ENCODE measurements around the gene SH3TC2. TPM values are rescaled to one million over a fixed set of nuclear protein-coding genes. Genes with fewer than 3 reads are reported as not detected.

The SH3TC2 gene
- total RNA-seq: 0.37 and 1.2 TPM in 2 replicates

DNA sequence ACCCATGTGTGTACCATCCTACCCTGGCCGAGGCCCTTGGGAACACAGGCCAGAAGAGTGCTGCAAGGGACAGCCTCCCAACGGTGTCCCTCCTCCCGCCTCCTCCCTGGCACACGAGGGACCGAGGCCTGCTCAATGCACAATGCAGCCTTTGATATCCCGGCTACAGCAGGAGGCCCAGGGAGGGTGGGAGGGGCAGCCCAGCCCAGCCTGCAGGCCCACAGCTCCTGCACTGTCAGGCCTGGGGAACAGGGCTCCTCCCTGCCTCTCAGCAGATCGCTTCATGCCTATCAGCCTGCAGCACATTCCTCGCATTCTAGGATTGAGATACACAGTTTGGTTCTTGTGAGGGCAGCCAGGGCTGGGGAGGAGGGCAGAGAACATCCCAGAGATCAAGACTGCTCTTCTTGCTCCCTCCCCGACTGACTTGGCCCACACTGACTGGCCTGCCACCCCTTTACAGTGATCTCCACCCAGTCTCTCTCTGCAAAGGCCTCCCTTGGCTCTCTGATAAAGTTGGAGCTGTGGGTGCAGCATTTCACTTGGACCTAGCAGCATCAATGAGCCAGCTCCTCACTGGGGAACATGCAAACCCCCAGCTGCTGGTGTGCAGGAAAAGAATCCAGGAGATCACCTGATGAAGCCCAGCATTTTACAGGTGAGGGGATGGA is at the start of gene SH3TC2:
Gene SH3TC2 (minus strand): TSS at position 46 of the 671 bp plus-strand sequence. CDS start 40 bp downstream, at position 6.

Small RNA genes within 50 kb of the gene (small RNA-seq; reads per million reads assigned to genes)
- gene MIR584 (not detected), gene RNU6-732P (not detected)

Other genes with a start within 250 kb of the SH3TC2 start
- gene ADRB2, start 236.5 kb downstream of the SH3TC2 start, total RNA-seq: under 0.01 and 1.2 TPM in 2 replicates
- 68.8 and 86.3 TPM in 2 replicates for gene ABLIM3, start 78.4 kb upstream of the SH3TC2 start, total RNA-seq
- gene AFAP1L1, start 208.8 kb upstream of the SH3TC2 start, total RNA-seq: 8.2 and 16.2 TPM in 2 replicates

Measured in subcutaneous preadipocyte (primary cell).